Activated B cell treated with CpG ODN at 0.5 μM for 24 hours (primary cell): Measurements from ENCODE around the gene SNX13. TPM values are rescaled to one million over a fixed set of nuclear protein-coding genes. Genes with fewer than 3 reads are reported as not detected.

ENCODE experiments used
- ATAC-seq: fragments of 200-7000 bp; cut with Tn5 transposase; one replicate; pipeline ENCODE4 v1.10.0; 2021; ENCODE audit warnings: low read depth, mild to moderate bottlenecking, moderate library complexity
- CTCF ChIA-PET: fragments of 350-600 bp; sonication (Branson Sonifier 250); formaldehyde crosslinking; loops from one replicate; lab custom pipeline; 2021; ENCODE audit warnings: antibody characterized with exemption; lab: Charles Lee
- POLR2A ChIA-PET: fragments of 350-600 bp; sonication (Branson Sonifier 250); formaldehyde crosslinking; loops from one replicate; lab custom pipeline; 2021; ENCODE audit warnings: antibody characterized with exemption; lab: Charles Lee
- DNase-seq: peaks from one replicate; pipeline ENCODE4 v3.0.0; 2022
- H3K27ac Mint-ChIP-seq: one replicate; pipeline ENCODE4 v1.8.0; 2020; ENCODE audit warnings: mixed read lengths
- H3K27me3 Mint-ChIP-seq: one replicate; pipeline ENCODE4 v1.8.0; 2021; ENCODE audit warnings: mixed read lengths
- H3K36me3 Mint-ChIP-seq: one replicate; pipeline ENCODE4 v1.8.0; 2021; ENCODE audit warnings: low read depth, mixed read lengths
- H3K4me1 Mint-ChIP-seq: one replicate; pipeline ENCODE4 v1.8.0; 2021; ENCODE audit warnings: mixed read lengths
- H3K4me3 Mint-ChIP-seq: one replicate; pipeline ENCODE4 v1.8.0; 2020; ENCODE audit warnings: mild to moderate bottlenecking, mixed read lengths
- H3K9me3 Mint-ChIP-seq: one replicate; pipeline ENCODE4 v1.8.0; 2020; ENCODE audit warnings: mixed read lengths
- intact Hi-C: fragments of 100-400 bp; cut with micrococcal nuclease; formaldehyde crosslinking; loops from one replicate; pipeline ENCODE4 v1.15.1; 2024
- total RNA-seq: library from RNA; stranded (reverse); gene quantifications from 2 replicates; pipeline ENCODE4 v1.2.3, GENCODE V29; 2022
- TF ChIP-seq, protein P1 (sequence below): fragments of 200-600 bp; IDR thresholded peaks from one replicate; pipeline ENCODE4 v1.8.0; 2022; ENCODE audit warnings: antibody characterized with exemption, mild to moderate bottlenecking

SNX13 gene
- total RNA-seq, 1 donor from 2014 or later = 46.5 TPM

DNA sequence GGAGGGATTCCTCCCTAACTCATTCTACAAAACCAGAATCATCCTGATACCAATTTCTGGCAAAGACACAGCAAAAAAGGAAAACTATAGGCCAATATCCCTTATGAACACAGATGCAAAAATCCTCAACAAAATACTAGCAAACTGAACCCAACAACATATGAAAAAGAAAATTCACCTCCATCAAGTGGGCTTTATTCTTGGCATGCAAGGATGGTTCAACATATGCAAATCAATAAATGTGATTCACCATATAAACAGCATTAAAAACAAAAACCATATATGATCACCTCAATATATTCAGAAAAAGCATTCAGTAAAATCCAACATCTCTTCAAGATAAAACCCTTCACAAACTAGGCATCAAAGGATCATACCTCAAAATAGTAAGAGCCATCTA is 23.5 kb downstream of the SNX13 start:
- ATAC-seq (no peak), DNase-seq (no peak)
- Mint-ChIP-seq H3K9me3 (peaks cover 7% of the 10 kb centered on the region), H3K4me1 (peaks cover 44% of the 10 kb centered on the region), H3K27ac (no peak overlapping the region), H3K4me3 (no peak overlapping the region), H3K36me3 (peaks cover 5% of the 10 kb centered on the region), H3K27me3 (no peaks in the 10 kb centered on the region)
- TF ChIP-seq, protein P1, sequence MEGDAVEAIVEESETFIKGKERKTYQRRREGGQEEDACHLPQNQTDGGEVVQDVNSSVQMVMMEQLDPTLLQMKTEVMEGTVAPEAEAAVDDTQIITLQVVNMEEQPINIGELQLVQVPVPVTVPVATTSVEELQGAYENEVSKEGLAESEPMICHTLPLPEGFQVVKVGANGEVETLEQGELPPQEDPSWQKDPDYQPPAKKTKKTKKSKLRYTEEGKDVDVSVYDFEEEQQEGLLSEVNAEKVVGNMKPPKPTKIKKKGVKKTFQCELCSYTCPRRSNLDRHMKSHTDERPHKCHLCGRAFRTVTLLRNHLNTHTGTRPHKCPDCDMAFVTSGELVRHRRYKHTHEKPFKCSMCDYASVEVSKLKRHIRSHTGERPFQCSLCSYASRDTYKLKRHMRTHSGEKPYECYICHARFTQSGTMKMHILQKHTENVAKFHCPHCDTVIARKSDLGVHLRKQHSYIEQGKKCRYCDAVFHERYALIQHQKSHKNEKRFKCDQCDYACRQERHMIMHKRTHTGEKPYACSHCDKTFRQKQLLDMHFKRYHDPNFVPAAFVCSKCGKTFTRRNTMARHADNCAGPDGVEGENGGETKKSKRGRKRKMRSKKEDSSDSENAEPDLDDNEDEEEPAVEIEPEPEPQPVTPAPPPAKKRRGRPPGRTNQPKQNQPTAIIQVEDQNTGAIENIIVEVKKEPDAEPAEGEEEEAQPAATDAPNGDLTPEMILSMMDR = no peak
- ChIA-PET POLR2A (no interaction called here), CTCF (no interaction called here)
- intact Hi-C loops = no loop called here

DNA sequence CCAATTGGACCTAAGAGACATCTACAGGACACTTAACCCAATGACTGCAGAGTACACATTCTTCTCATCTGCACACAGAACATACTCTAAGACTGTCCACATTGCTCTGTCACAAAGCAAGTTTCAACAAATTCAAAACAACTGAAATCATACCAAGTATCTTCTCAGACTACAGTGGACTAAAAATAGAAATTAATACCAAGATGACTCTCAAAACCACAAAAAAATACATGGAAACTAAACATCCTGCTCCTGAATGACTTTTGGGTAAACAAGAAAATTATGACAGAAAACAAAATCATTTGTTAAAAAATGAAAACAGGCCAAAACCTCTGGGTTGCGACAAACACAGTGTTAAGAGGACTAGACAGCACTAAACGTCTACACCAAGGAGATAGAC is 24.5 kb downstream of the SNX13 start:
- Mint-ChIP-seq H3K27ac (no peak overlapping the region), H3K27me3 (no peaks in the 10 kb centered on the region), H3K9me3 (peaks cover 7% of the 10 kb centered on the region), H3K36me3 (peaks cover 8% of the 10 kb centered on the region), H3K4me1 (peaks cover 34% of the 10 kb centered on the region), H3K4me3 (no peak overlapping the region)
- DNase-seq (no peak), ATAC-seq (no peak)
- ChIA-PET CTCF (no interaction called here), POLR2A (no interaction called here)
- TF ChIP-seq, protein P1 = no peak
- intact Hi-C loops = no loop called here

- Mint-ChIP-seq H3K36me3 (peaks cover 14% of the 10 kb centered on the region), H3K9me3 (peaks cover 10% of the 10 kb centered on the region), H3K4me1 (peaks cover 32% of the 10 kb centered on the region), H3K27me3 (no peaks in the 10 kb centered on the region), H3K4me3 (no peak overlapping the region), H3K27ac (no peak overlapping the region)
- POLR2A ChIA-PET = no interaction called here
- intact Hi-C loops = no loop called here
- CTCF ChIA-PET = no interaction called here
- DNase-seq (no peak), ATAC-seq (no peak)
- TF ChIP-seq, protein P1 = no peak
These were observed 25.1 kb downstream of the SNX13 start for GRCh38 chr7:17915168-17915567.

DNA sequence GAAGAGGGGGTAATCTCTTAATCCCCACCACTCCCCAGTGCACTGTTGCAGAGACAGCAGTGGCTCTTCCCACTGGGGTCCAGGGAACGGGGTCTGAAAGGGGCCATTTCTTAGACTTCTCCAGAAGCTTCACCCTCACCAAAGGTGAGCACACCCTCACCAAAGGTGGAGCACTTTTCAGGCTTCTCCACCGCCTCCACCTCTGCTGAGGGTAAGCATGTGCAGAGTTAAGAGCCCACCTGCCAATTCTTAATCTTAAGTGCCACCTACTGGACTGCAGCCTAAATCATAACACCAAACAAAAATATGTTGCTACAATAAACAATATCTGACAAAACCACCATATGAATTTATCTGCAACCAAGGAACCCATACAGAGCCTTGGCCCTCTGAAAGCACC is 27.0 kb downstream of the SNX13 start:
- CTCF ChIA-PET = no interaction called here
- no peaks in the 10 kb centered on the region for H3K27me3 Mint-ChIP-seq
- POLR2A ChIA-PET = no interaction called here
- no peak for ATAC-seq
- DNase-seq = no peak
- TF ChIP-seq, protein P1 = no peak
- intact Hi-C loops = no loop called here
- H3K9me3 Mint-ChIP-seq = peaks cover 7% of the 10 kb centered on the region
- peaks cover 17% of the 10 kb centered on the region for H3K36me3 Mint-ChIP-seq
- H3K27ac Mint-ChIP-seq = no peak overlapping the region
- peaks cover 34% of the 10 kb centered on the region for H3K4me1 Mint-ChIP-seq
- H3K4me3 Mint-ChIP-seq = no peak overlapping the region

DNA sequence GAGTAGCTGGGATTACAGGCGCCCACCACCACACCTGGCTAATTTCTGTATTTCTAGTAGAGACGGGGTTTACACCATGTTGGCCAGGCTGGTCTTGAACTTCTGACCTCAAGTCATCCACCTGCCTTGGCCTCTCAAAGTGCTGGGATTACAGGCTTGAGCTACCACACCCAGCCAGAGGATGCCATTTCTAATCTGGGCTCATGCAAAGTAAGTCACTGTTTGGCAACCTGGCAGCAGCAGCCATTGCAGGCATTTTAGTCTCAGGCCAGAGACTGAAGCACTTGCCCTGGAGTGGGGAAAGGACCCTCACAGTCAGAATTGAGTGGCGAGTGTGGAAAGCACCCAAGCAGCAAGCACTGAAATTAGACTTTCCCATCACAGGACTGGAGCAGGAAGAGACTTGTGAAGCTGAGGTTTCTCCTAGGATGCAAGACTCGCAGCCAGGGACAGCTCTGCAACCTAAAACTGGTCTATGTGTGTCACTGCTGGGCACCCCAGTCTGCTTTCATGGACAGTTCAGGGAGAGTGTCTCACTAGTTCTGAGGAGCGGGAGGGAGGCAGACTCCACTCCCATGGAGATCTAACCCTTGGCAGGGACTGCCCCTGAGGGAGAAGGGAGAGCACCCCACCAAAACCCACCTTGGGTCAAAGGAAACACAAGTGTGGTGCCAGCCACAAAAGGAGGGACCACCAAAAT is 27.6 kb downstream of the SNX13 start:
- CTCF ChIA-PET = no interaction called here
- TF ChIP-seq, protein P1 = no peak
- POLR2A ChIA-PET = no interaction called here
- peaks cover 17% of the 10 kb centered on the region for H3K36me3 Mint-ChIP-seq
- H3K4me3 Mint-ChIP-seq = no peak overlapping the region
- intact Hi-C loops = no loop called here
- ATAC-seq (no peak), DNase-seq (no peak)
- no peaks in the 10 kb centered on the region for H3K27me3 Mint-ChIP-seq
- H3K9me3 Mint-ChIP-seq = peaks cover 7% of the 10 kb centered on the region
- H3K4me1 Mint-ChIP-seq = peaks cover 30% of the 10 kb centered on the region
- H3K27ac Mint-ChIP-seq = no peak overlapping the region
